WERI-Rb-1 (cell line): ENCODE data around the gene RPIA.

Experiments used
- DNase-seq: peaks from one replicate; pipeline ENCODE4 v3.0.0-alpha.2; 2020
- H3K27ac ChIP-seq: fragments of 250-450 bp; sonication (Bioruptor Pico); 2 replicates; pipeline ENCODE4 v1.5.1; 2020; ENCODE audit warnings: mild to moderate bottlenecking, moderate library complexity
- H3K27me3 ChIP-seq: fragments of 250-450 bp; sonication (Bioruptor Pico); 2 replicates; pipeline ENCODE4 v1.5.1; 2021; ENCODE audit warnings: mild to moderate bottlenecking, low read depth, moderate library complexity; ENCODE audit not compliant: insufficient read depth, severe bottlenecking
- H3K36me3 ChIP-seq: fragments of 250-450 bp; sonication (Bioruptor Pico); 2 replicates; pipeline ENCODE4 v1.5.1; 2020; ENCODE audit warnings: mild to moderate bottlenecking, moderate library complexity
- H3K4me3 ChIP-seq: 2 replicates; pipeline ENCODE4 v1.5.1; 2011; ENCODE audit warnings: low read depth, mild to moderate bottlenecking, control low read depth, low read length
- H3K9me3 ChIP-seq: fragments of 250-450 bp; sonication (Bioruptor Pico); 2 replicates; pipeline ENCODE4 v1.5.1; 2021; ENCODE audit warnings: mild to moderate bottlenecking, moderate library complexity; ENCODE audit not compliant: severe bottlenecking
- CTCF ChIP-seq: IDR thresholded peaks from 2 replicates; pipeline ENCODE4 v1.5.1; 2011; ENCODE audit warnings: low read depth, mild to moderate bottlenecking, control low read depth, inconsistent platforms, low read length

RPIA gene

GRCh38 chr2:88711289-88711688 lies 19.8 kb downstream of the RPIA start:
- no peaks in the 10 kb centered on the region for H3K36me3 ChIP-seq
- no peak for DNase-seq
- H3K27me3 ChIP-seq, result no peaks in the 10 kb centered on the region
- no peak overlapping the region for H3K27ac ChIP-seq
- H3K9me3 ChIP-seq, result no peaks in the 10 kb centered on the region
- no peak for TF ChIP-seq CTCF
- no peak overlapping the region for H3K4me3 ChIP-seq

GRCh38 chr2:88711897-88712296 lies 20.4 kb downstream of the RPIA start:
- Histone ChIP-seq H3K36me3 (no peaks in the 10 kb centered on the region), H3K27me3 (no peaks in the 10 kb centered on the region), H3K9me3 (no peaks in the 10 kb centered on the region), H3K4me3 (no peak overlapping the region), H3K27ac (no peak overlapping the region)
- no peak for DNase-seq
- TF ChIP-seq CTCF, result no peak

GRCh38 chr2:88713408-88713807 lies 21.9 kb downstream of the RPIA start:
- H3K27ac ChIP-seq, result no peak overlapping the region
- H3K27me3 ChIP-seq, result no peaks in the 10 kb centered on the region
- no peak for TF ChIP-seq CTCF
- H3K9me3 ChIP-seq, result peaks cover 1% of the 10 kb centered on the region
- H3K36me3 ChIP-seq, result no peaks in the 10 kb centered on the region
- H3K4me3 ChIP-seq, result no peak overlapping the region
- no peak for DNase-seq

GRCh38 chr2:88714667-88715066 lies 23.2 kb downstream of the RPIA start:
- H3K27ac ChIP-seq, result no peak overlapping the region
- TF ChIP-seq CTCF, result no peak
- H3K9me3 ChIP-seq, result peaks cover 3% of the 10 kb centered on the region
- DNase-seq, result no peak
- H3K27me3 ChIP-seq, result no peaks in the 10 kb centered on the region
- no peak overlapping the region for H3K4me3 ChIP-seq
- H3K36me3 ChIP-seq, result no peaks in the 10 kb centered on the region

GRCh38 chr2:88720399-88720798 lies 28.9 kb downstream of the RPIA start:
- Histone ChIP-seq H3K9me3 (peaks cover 3% of the 10 kb centered on the region), H3K27ac (no peak overlapping the region), H3K27me3 (no peaks in the 10 kb centered on the region), H3K36me3 (no peaks in the 10 kb centered on the region), H3K4me3 (no peak overlapping the region)
- no peak for DNase-seq
- no peak for TF ChIP-seq CTCF

GRCh38 chr2:88721268-88721667 lies 29.8 kb downstream of the RPIA start:
- no peak for DNase-seq
- Histone ChIP-seq H3K9me3 (peaks cover 3% of the 10 kb centered on the region), H3K27ac (no peak overlapping the region), H3K36me3 (no peaks in the 10 kb centered on the region), H3K4me3 (no peak overlapping the region), H3K27me3 (no peaks in the 10 kb centered on the region)
- no peak for TF ChIP-seq CTCF
